Fibroblast of lung (primary cell): ENCODE data around the gene SSH2.

ENCODE experiments used
- EZH2 ChIP-seq: IDR thresholded peaks from 2 replicates; pipeline ENCODE4 v1.5.1; 2012; ENCODE audit warnings: low read length, control low read depth, mild to moderate bottlenecking; ENCODE audit errors: missing control alignments
- TF ChIP-seq, protein P1 (sequence below), 2 donors: IDR thresholded peaks in 1 of 2; conservative IDR thresholded peaks in 1 of 2; 1 replicate in 1 of 2; 2 replicates in 1 of 2; pipeline ENCODE4 v1.5.1; 2011 to 2012; ENCODE audit warnings: low read length in 2 of 2, control low read depth in 1 of 2, inconsistent platforms in 1 of 2, low read depth in 1 of 2, mild to moderate bottlenecking in 1 of 2

DNA sequence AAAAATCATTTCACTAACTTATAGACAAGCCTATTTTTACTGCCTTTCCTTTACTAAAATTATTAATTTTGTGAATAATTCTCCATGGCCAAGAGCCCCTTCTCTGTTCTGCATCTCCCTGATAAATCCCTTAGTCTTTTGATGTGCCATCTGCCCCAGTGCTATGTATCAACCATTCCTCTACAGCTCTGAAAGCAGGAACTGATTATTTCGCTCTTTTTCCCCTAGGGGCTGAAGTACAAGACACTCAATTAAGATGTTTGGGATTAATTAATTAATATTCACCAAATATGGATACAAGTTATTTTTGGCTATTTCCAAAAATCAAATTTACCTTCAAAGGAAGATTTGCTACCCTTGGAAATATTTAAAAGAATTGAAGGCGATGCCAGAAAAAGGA, 26.6 kb downstream of the SSH2 start:
- TF ChIP-seq, protein P1, sequence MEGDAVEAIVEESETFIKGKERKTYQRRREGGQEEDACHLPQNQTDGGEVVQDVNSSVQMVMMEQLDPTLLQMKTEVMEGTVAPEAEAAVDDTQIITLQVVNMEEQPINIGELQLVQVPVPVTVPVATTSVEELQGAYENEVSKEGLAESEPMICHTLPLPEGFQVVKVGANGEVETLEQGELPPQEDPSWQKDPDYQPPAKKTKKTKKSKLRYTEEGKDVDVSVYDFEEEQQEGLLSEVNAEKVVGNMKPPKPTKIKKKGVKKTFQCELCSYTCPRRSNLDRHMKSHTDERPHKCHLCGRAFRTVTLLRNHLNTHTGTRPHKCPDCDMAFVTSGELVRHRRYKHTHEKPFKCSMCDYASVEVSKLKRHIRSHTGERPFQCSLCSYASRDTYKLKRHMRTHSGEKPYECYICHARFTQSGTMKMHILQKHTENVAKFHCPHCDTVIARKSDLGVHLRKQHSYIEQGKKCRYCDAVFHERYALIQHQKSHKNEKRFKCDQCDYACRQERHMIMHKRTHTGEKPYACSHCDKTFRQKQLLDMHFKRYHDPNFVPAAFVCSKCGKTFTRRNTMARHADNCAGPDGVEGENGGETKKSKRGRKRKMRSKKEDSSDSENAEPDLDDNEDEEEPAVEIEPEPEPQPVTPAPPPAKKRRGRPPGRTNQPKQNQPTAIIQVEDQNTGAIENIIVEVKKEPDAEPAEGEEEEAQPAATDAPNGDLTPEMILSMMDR (conservative IDR thresholded peaks at IDR 0.05 in 1 of 2, IDR thresholded peaks at IDR 0.05 in 1 of 2; ENCODE audit: low read depth in 1 of 2, low read length in 2 of 2), result no peak
- no peak for TF ChIP-seq EZH2
